Sciatic nerve (tissue), 2 donors: ENCODE results near the gene TWF2. TPM values are rescaled to one million over a fixed set of nuclear protein-coding genes. Genes with fewer than 3 reads are reported as not detected.

ENCODE experiments used
- ATAC-seq: fragments of 200-7000 bp; cut with Tn5 transposase; one replicate; pipeline ENCODE4 v1.9.1; 2020; ENCODE audit warnings: mild to moderate bottlenecking, moderate library complexity
- DNase-seq: peaks from one replicate; pipeline ENCODE4 v3.0.0-alpha.2; 2020; ENCODE audit warnings: low spot score
- intact Hi-C: fragments of 100-400 bp; cut with DNase I; formaldehyde crosslinking; loops from one replicate; pipeline ENCODE4 v1.14.2; 2022
- microRNA-seq: library from miRNA; unstranded; fragments of <30 nt; microRNA quantifications from one replicate; pipeline ENCODE4 v1.2.0, GENCODE V29; 2020
- total RNA-seq: library from RNA; stranded (reverse); fragmentation: NEBNext Ultra II Directional; extraction: Animal tissue kit (Norgen Biotek cat#: 25700); gene quantifications from one replicate; pipeline ENCODE4 v1.2.1, GENCODE V29; 2021
- donor health status: DM: no; HTN: no; CAD: no.
- donor health status: DM: no; HTN: no; CAD: no.

Gene TWF2
- total RNA-seq, 1 donor from 2014 or later, result 39.8 TPM

GRCh38 chr3:52195291-52195597 is 43.7 kb downstream of the TWF2 start:
- DNase-seq (no peak), ATAC-seq (no peak)
- intact Hi-C loops, result no loop called here

DNA sequence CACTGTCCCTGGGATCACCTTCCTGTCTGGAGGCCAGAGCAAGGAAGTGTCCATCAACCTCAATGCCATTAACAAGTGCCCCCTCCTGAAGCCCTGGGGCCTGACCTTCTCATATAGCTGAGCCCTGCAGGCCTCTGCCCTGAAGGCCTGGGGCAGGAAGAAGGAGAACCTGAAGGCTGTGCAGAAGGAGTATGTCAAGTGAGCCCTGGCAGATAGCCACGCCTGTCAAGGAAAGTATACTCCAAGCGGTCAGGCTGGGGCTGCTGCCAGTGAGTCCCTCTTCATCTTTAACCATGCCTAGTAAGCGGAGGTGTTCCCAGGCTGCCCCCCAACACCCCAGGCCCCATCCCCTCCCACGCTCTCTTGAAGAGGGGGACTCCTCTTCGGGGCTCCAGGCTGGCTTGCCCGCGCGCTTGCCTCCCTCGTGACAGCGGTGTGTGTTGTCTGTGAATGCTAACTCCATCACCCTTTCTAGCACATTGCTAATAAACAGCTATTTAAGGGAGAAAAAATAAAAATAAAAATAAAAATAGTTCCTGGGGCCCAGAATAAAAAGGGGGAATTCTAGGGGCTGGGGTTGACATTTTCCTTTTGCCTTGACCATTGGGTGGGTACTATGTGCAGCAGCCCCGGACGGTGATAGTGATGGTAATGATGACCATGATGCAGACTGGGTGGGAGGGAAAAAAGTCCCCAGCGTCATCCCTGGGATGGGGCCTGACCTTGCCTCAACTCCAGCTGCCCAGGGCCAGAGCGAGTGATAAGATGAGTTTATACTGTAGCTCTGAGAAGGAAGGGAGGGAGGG is 44.3 kb downstream of the TWF2 start:
- intact Hi-C loops, result no loop called here
- DNase-seq (no peak), ATAC-seq (no peak)

GRCh38 chr3:52193065-52193464 is 45.9 kb downstream of the TWF2 start:
- DNase-seq (no peak), ATAC-seq (no peak)
- intact Hi-C loops, result no loop called here

GRCh38 chr3:52191663-52192062 is 47.3 kb downstream of the TWF2 start:
- no peak for ATAC-seq
- intact Hi-C loops, result no loop called here

GRCh38 chr3:52190294-52191074 is 48.5 kb downstream of the TWF2 start:
- ATAC-seq, result peak; percentile 92
- peak; percentile 86 for DNase-seq
- intact Hi-C loops, result no loop called here

More at GRCh38 chr3:52191663-52192062, 47.3 kb downstream of the TWF2 start:
- no peak for DNase-seq

DNA sequence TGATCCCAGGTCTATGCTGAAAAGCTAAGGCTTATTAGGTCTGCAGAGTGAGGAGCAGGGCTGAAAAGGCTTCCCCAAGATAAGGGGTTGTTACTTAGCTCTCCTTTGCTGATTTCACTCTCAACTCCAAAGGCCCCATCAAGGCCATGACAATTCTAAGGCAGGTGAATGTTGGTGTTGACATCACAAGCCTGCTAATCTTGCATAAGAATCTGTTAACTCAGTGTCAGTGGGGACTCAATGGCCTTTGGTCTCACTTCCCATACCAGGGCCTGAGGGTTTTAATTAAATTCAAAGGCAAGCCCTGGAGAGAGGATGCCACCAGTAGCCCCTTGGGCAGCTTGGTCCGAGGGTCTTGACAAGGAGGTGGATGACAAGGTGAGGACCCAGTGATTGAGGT is 50.4 kb downstream of the TWF2 start:
- no peak for DNase-seq
- ATAC-seq, result no peak
- intact Hi-C loops, result no loop called here

- intact Hi-C loops, result no loop called here
- ATAC-seq (no peak), DNase-seq (no peak)
Measured at GRCh38 chr3:52186729-52187128, 52.2 kb downstream of the TWF2 start.

DNA sequence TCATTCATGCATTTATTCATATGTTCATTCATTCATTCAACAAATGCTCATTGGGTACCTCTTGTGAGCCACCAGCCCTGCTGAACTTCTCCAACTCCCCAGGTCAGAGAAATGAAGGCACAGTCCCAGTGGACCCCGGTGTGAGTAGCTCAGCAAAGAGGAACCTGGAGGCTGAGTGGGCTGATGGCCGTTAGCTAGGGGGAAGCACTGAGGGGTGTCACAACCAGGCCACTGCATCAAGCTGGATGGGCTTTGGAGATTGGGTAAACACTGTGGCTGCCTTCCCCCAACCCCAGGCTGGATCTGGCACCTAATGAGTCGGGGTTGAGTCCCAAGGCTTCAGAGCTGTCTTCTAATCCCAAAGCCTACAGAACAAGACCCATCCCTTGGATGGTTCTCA is 53.1 kb downstream of the TWF2 start:
- intact Hi-C loops, result no loop called here
- DNase-seq, result no peak
- ATAC-seq, result no peak

GRCh38 chr3:52185311-52185710 is 53.6 kb downstream of the TWF2 start:
- ATAC-seq, result no peak
- no peak for DNase-seq
- intact Hi-C loops, result no loop called here

- ATAC-seq (no peak), DNase-seq (peak; percentile 35)
- intact Hi-C loops, result no loop called here
Measured at GRCh38 chr3:52184690-52185089, 54.3 kb downstream of the TWF2 start.

DNA sequence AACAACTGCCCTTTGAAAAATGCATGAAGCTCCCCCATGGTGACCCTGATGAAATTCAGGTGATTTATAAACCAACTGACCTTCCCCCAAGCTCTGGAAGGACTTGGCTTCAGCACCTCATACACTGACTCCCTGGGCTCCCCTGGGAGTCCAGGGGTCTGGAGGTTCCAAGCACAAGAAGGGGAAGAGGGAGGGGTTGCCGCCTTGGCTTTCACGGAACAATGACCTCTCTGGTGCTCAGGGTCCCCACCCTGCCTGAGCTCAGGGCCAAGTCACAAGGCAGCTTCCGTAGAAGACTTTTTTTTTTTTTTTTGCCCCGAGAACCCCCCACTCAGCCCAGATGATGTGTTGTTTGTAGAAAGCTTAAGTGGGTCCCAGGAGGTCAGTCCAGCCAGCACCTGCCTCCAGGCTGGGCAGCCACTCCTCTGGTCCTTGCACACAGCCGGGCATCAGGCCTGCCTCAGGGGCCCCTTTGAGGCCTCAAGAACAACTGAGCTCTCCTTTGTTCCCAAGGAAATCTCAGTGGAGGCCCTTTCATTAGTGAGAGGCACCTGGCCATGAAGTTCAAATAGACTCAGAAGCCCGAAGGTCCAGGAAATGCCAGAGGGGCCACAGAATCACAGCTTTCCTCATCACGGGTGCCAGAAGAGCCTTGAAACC is 55.0 kb downstream of the TWF2 start:
- ATAC-seq, result peak; percentile 50
- intact Hi-C loops, result no loop called here
- peak; percentile 36 for DNase-seq

GRCh38 chr3:52182691-52183090 is 56.3 kb downstream of the TWF2 start:
- DNase-seq, result no peak
- no peak for ATAC-seq
- intact Hi-C loops, result no loop called here

DNA sequence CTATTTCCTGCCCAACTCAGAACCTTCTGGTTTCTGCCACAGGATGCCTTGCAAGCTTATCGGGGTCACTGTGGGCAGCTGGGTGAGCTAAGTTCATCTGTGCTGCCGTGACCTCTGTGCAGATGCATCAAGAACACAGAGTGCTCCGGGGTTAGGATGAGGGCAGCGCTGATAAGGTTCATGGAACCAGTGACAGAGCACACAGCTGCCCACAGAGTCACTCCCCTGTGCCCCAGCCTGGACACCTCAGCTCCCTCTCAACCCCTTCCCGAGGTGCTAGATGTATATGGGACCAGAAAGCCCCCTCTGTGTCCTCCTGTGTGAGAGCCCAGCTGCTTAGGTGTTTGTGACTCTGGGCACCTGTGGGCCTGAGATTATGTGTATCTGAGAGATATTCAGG is 56.8 kb downstream of the TWF2 start:
- no peak for ATAC-seq
- DNase-seq, result no peak
- intact Hi-C loops, result no loop called here

GRCh38 chr3:52181543-52181942 is 57.4 kb downstream of the TWF2 start:
- ATAC-seq, result peak; percentile 42
- no peak for DNase-seq
- intact Hi-C loops, result no loop called here

Small RNA genes within 50 kb of the gene (microRNA-seq; reads per million reads assigned to microRNA genes)
- gene MIRLET7G, result 90,441 reads per million, percentile 99 among the genes with 10 or more reads in this experiment

Other genes with a start within 250 kb of the TWF2 start
- gene RPL29, start 243.3 kb downstream of the TWF2 start, total RNA-seq, result 753 TPM
- 22.1 TPM for gene DUSP7, start 182.6 kb downstream of the TWF2 start, total RNA-seq
- gene POC1A, start 84.7 kb downstream of the TWF2 start, total RNA-seq, result 2.1 TPM
- 39.1 TPM for gene ALAS1, start 41.0 kb downstream of the TWF2 start, total RNA-seq
- gene TLR9, start 13.5 kb downstream of the TWF2 start, total RNA-seq, result 1.1 TPM
- gene PPM1M, start 6.6 kb upstream of the TWF2 start, total RNA-seq, result 36.9 TPM
- 71.5 TPM for gene WDR82, start 39.5 kb upstream of the TWF2 start, total RNA-seq
- gene GLYCTK, start 48.7 kb upstream of the TWF2 start, total RNA-seq, result 16.7 TPM
- gene DNAH1, start 77.2 kb upstream of the TWF2 start, total RNA-seq, result 20.1 TPM
- gene BAP1, start 170.8 kb upstream of the TWF2 start, total RNA-seq, result 59.5 TPM
- 11.4 TPM for gene PHF7, start 171.5 kb upstream of the TWF2 start, total RNA-seq
- 38.3 TPM for gene SEMA3G, start 205.9 kb upstream of the TWF2 start, total RNA-seq
- gene TNNC1, start 214.9 kb upstream of the TWF2 start, total RNA-seq, result 205 TPM
- gene NISCH, start 216.4 kb upstream of the TWF2 start, total RNA-seq, result 163 TPM